Liver (tissue), 3 donors: ENCODE measurements around the gene UVSSA.

ENCODE experiments used
- EGR1 ChIP-seq, 2 donors: IDR thresholded peaks; 2 replicates each; pipeline ENCODE4 v1.6.1; 2016 to 2018; ENCODE audit warnings: antibody characterized with exemption in 2 of 2, low read depth in 2 of 2
- FOXA2 ChIP-seq: IDR thresholded peaks from 2 replicates; pipeline ENCODE4 v1.6.1; 2016; ENCODE audit warnings: antibody characterized with exemption
- GABPA ChIP-seq, 2 donors: IDR thresholded peaks in 1 of 2; conservative IDR thresholded peaks in 1 of 2; 2 replicates each; pipeline ENCODE4 v1.6.1; 2016; ENCODE audit warnings: antibody characterized with exemption in 2 of 2, mild to moderate bottlenecking in 1 of 2, moderate library complexity in 1 of 2
- HNF4A ChIP-seq, 2 donors: conservative IDR thresholded peaks; 2 replicates each; pipeline ENCODE4 v1.6.1; 2016; ENCODE audit warnings: antibody characterized with exemption in 2 of 2, mild to moderate bottlenecking in 2 of 2
- RAD21 ChIP-seq, 2 donors: IDR thresholded peaks; 2 replicates each; pipeline ENCODE4 v1.6.1; 2016; ENCODE audit warnings: antibody characterized with exemption in 2 of 2, mild to moderate bottlenecking in 2 of 2
- SP1 ChIP-seq: IDR thresholded peaks from 2 replicates; pipeline ENCODE4 v1.6.1; 2018; ENCODE audit warnings: antibody characterized with exemption, mild to moderate bottlenecking
- TAF1 ChIP-seq: conservative IDR thresholded peaks from 2 replicates; pipeline ENCODE4 v1.6.1; 2016; ENCODE audit warnings: antibody characterized with exemption, mild to moderate bottlenecking
- TF ChIP-seq, protein P1 (sequence below): fragments of 150-350 bp; IDR thresholded peaks from 2 replicates; pipeline ENCODE4 v1.5.1; 2017; ENCODE audit warnings: improper control_type of control experiment, low read depth, low read length; ENCODE audit not compliant: missing input control
- TF ChIP-seq, protein P2 (sequence below): IDR thresholded peaks from 2 replicates; pipeline ENCODE4 v1.6.1; 2016; ENCODE audit warnings: antibody characterized with exemption
- TF ChIP-seq, protein P3 (sequence below): IDR thresholded peaks from 2 replicates; pipeline ENCODE4 v1.6.1; 2016; ENCODE audit warnings: antibody characterized with exemption
- TF ChIP-seq, protein P4 (sequence below): IDR thresholded peaks from 2 replicates; pipeline ENCODE4 v1.6.1; 2016; ENCODE audit warnings: antibody characterized with exemption
- donor health status: healthy.
- donor health status: healthy.

DNA sequence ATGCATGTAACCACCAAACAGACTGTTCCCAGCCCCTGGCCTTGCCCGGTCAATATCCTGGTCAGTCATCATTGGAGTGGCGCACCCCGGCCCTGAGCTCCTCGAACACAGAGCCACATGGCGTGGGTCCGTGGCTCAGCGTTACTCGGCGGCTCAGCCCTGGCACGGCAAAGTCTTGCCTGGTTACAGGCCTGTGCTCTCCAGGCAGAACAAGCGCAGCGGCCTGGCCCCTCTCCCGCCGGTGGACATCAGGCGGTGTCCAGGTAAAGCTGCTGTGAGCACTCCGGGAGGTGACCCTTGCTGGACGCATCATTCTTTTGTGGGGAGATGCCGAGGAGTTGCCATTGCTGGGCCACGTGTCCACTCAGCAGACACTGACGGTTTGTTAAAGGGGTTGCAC is 6.1 kb upstream of the UVSSA start:
- TF ChIP-seq SP1 (no peak), RAD21 (IDR thresholded peaks at IDR 0.05) (no peak), FOXA2 (no peak), TAF1 (no peak), EGR1 (IDR thresholded peaks at IDR 0.05; ENCODE audit: low read depth in 2 of 2) (no peak), GABPA (IDR thresholded peaks at IDR 0.05 in 1 of 2, conservative IDR thresholded peaks at IDR 0.05 in 1 of 2) (no peak), HNF4A (conservative IDR thresholded peaks at IDR 0.05) (no peak)
- TF ChIP-seq, protein P1, sequence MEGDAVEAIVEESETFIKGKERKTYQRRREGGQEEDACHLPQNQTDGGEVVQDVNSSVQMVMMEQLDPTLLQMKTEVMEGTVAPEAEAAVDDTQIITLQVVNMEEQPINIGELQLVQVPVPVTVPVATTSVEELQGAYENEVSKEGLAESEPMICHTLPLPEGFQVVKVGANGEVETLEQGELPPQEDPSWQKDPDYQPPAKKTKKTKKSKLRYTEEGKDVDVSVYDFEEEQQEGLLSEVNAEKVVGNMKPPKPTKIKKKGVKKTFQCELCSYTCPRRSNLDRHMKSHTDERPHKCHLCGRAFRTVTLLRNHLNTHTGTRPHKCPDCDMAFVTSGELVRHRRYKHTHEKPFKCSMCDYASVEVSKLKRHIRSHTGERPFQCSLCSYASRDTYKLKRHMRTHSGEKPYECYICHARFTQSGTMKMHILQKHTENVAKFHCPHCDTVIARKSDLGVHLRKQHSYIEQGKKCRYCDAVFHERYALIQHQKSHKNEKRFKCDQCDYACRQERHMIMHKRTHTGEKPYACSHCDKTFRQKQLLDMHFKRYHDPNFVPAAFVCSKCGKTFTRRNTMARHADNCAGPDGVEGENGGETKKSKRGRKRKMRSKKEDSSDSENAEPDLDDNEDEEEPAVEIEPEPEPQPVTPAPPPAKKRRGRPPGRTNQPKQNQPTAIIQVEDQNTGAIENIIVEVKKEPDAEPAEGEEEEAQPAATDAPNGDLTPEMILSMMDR, result no peak
- TF ChIP-seq, protein P2, sequence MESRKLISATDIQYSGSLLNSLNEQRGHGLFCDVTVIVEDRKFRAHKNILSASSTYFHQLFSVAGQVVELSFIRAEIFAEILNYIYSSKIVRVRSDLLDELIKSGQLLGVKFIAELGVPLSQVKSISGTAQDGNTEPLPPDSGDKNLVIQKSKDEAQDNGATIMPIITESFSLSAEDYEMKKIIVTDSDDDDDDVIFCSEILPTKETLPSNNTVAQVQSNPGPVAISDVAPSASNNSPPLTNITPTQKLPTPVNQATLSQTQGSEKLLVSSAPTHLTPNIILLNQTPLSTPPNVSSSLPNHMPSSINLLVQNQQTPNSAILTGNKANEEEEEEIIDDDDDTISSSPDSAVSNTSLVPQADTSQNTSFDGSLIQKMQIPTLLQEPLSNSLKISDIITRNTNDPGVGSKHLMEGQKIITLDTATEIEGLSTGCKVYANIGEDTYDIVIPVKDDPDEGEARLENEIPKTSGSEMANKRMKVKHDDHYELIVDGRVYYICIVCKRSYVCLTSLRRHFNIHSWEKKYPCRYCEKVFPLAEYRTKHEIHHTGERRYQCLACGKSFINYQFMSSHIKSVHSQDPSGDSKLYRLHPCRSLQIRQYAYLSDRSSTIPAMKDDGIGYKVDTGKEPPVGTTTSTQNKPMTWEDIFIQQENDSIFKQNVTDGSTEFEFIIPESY, result no peak
- TF ChIP-seq, protein P3, sequence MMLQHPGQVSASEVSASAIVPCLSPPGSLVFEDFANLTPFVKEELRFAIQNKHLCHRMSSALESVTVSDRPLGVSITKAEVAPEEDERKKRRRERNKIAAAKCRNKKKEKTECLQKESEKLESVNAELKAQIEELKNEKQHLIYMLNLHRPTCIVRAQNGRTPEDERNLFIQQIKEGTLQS, result no peak
- TF ChIP-seq, protein P4, sequence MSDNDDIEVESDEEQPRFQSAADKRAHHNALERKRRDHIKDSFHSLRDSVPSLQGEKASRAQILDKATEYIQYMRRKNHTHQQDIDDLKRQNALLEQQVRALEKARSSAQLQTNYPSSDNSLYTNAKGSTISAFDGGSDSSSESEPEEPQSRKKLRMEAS, result no peak
